Suppressor macrophage treated with lipopolysaccharide for 4 hours (primary cell): ENCODE results near the gene MBTPS2.
"Not testable (repeated sequence)": the region's sequence is repeated elsewhere in the genome, so short reads cannot be mapped to it uniquely, and the experiment has no call there.

Experiments used
- DNase-seq: peaks from one replicate; pipeline ENCODE4 v3.0.0-alpha.2; 2020

MBTPS2 gene

GRCh38 chrX:21839334-21840192 is at the start of gene MBTPS2:
Gene MBTPS2, plus strand, starts transcription at chrX:21839617. Its CDS starts 118 bp downstream, at chrX:21839735.
- DNase-seq, result peak; percentile 80

- no peak for DNase-seq
Measured at GRCh38 chrX:21798677-21799219, 40.7 kb upstream of the MBTPS2 start.

- no peak for DNase-seq
Measured at GRCh38 chrX:21799767-21800166, 39.6 kb upstream of the MBTPS2 start.

GRCh38 chrX:21800344-21800770 is 39.1 kb upstream of the MBTPS2 start:
- DNase-seq, result no peak

GRCh38 chrX:21802054-21802670 is 37.3 kb upstream of the MBTPS2 start:
- DNase-seq, result no peak

- no peak for DNase-seq
Measured at GRCh38 chrX:21802839-21803238, 36.6 kb upstream of the MBTPS2 start.

- DNase-seq, result peak; percentile 40
Measured at GRCh38 chrX:21806691-21807090, 32.7 kb upstream of the MBTPS2 start.

GRCh38 chrX:21811832-21812231 is 27.6 kb upstream of the MBTPS2 start:
- DNase-seq, result no peak

GRCh38 chrX:21812628-21813027 is 26.8 kb upstream of the MBTPS2 start:
- DNase-seq, result no peak

GRCh38 chrX:21813612-21814368 is 25.6 kb upstream of the MBTPS2 start:
- no peak for DNase-seq

GRCh38 chrX:21816136-21816535 is 23.3 kb upstream of the MBTPS2 start:
- DNase-seq, result no peak

- DNase-seq, result not testable (repeated sequence)
Measured at GRCh38 chrX:21820170-21820569, 19.2 kb upstream of the MBTPS2 start.

GRCh38 chrX:21821875-21822274 is 17.5 kb upstream of the MBTPS2 start:
- no peak for DNase-seq

- DNase-seq, result no peak
Measured at GRCh38 chrX:21831496-21831895, 7.9 kb upstream of the MBTPS2 start.

GRCh38 chrX:21837056-21837455 is 2.4 kb upstream of the MBTPS2 start:
- no peak for DNase-seq

- DNase-seq, result peak; percentile 30
Measured at GRCh38 chrX:21838937-21839333, 482 bp upstream of the MBTPS2 start.

- no peak for DNase-seq
Measured at GRCh38 chrX:21840193-21840545, 752 bp downstream of the MBTPS2 start.

- no peak for DNase-seq
Measured at GRCh38 chrX:21843179-21843578, 3.8 kb downstream of the MBTPS2 start.

- no peak for DNase-seq
Measured at GRCh38 chrX:21845096-21845495, 5.7 kb downstream of the MBTPS2 start.

- no peak for DNase-seq
Measured at GRCh38 chrX:21847342-21847741, 7.9 kb downstream of the MBTPS2 start.

- no peak for DNase-seq
Measured at GRCh38 chrX:21853578-21853977, 14.2 kb downstream of the MBTPS2 start.

- no peak for DNase-seq
Measured at GRCh38 chrX:21855937-21856415, 16.6 kb downstream of the MBTPS2 start, which contains the start of gene YY2. Gene YY2, plus strand, starts transcription at chrX:21855987. Its CDS starts 498 bp downstream, at chrX:21856485.

GRCh38 chrX:21856504-21856903 is 17.1 kb downstream of the MBTPS2 start:
- no peak for DNase-seq
